Mesenchymal stem cell (in vitro differentiated cells and primary cell): ENCODE data around the gene DNMT3L.
"Not testable (repeated sequence)": the region's sequence is repeated elsewhere in the genome, so short reads cannot be mapped to it uniquely, and the experiment has no call there.

Experiments used
- DNase-seq: peaks from one replicate; pipeline ENCODE4 v3.0.0-alpha.2; 2013
- H2AFZ ChIP-seq: one replicate; pipeline ENCODE4 v1.6.1; 2013; ENCODE audit warnings: low read depth, mild to moderate bottlenecking, control low read depth, inconsistent platforms, low read length, moderate library complexity
- H2AK5ac ChIP-seq: 2 replicates; pipeline ENCODE4 v1.6.1; 2013; ENCODE audit warnings: low read length, moderate library complexity, mild to moderate bottlenecking, inconsistent platforms; ENCODE audit not compliant: severe bottlenecking
- H2BK120ac ChIP-seq: one replicate; pipeline ENCODE4 v1.6.1; 2013; ENCODE audit warnings: low read depth, mild to moderate bottlenecking, inconsistent platforms, low read length, moderate library complexity
- H2BK12ac ChIP-seq, 2 experiments: one replicate each; pipeline ENCODE4 v1.6.1; 2013; ENCODE audit warnings: inconsistent platforms in 2 of 2, low read length in 2 of 2, mild to moderate bottlenecking in 2 of 2, moderate library complexity in 2 of 2, control low read depth in 1 of 2
- H2BK15ac ChIP-seq: one replicate; pipeline ENCODE4 v1.6.1; 2013; ENCODE audit warnings: mild to moderate bottlenecking, low read depth, inconsistent platforms; ENCODE audit not compliant: poor library complexity, severe bottlenecking
- H2BK5ac ChIP-seq: 2 replicates; pipeline ENCODE4 v1.6.1; 2013; ENCODE audit warnings: low read depth, mild to moderate bottlenecking, low read length, control low read depth, inconsistent platforms; ENCODE audit not compliant: poor library complexity, severe bottlenecking
- H3K14ac ChIP-seq, 2 experiments: one replicate each; pipeline ENCODE4 v1.6.1; 2013; ENCODE audit warnings: inconsistent platforms in 2 of 2, low read length in 2 of 2, control low read depth in 1 of 2, mild to moderate bottlenecking in 1 of 2, moderate library complexity in 1 of 2
- H3K18ac ChIP-seq, 2 experiments: one replicate each; pipeline ENCODE4 v1.6.1; 2013; ENCODE audit warnings: inconsistent platforms in 2 of 2, low read length in 2 of 2, control low read depth in 1 of 2, low read depth in 1 of 2, mild to moderate bottlenecking in 1 of 2
- H3K23ac ChIP-seq, 2 experiments: one replicate each; pipeline ENCODE4 v1.6.1; 2013; ENCODE audit warnings: inconsistent platforms in 2 of 2, low read length in 2 of 2, mild to moderate bottlenecking in 2 of 2, moderate library complexity in 2 of 2, control low read depth in 1 of 2
- H3K27ac ChIP-seq: 2 replicates; pipeline ENCODE4 v1.5.1; 2013; ENCODE audit warnings: mild to moderate bottlenecking, moderate library complexity, low read length, control low read depth, inconsistent platforms; ENCODE audit not compliant: poor library complexity, severe bottlenecking
- H3K27me3 ChIP-seq, 2 experiments: 2 replicates each; pipeline versions ENCODE4 v1.6.1 to v1.7.0; 2013; ENCODE audit warnings: low read length in 2 of 2, mild to moderate bottlenecking in 2 of 2, moderate library complexity in 2 of 2, control low read depth in 1 of 2, inconsistent platforms in 1 of 2; ENCODE audit not compliant: control insufficient read depth in 1 of 2, insufficient read depth in 1 of 2
- H3K36me3 ChIP-seq, 2 experiments: 2 replicates each; pipeline versions ENCODE4 v1.6.1 to v1.7.0; 2013; ENCODE audit warnings: low read length in 2 of 2, control low read depth in 1 of 2, inconsistent platforms in 1 of 2, low read depth in 1 of 2, mild to moderate bottlenecking in 1 of 2; ENCODE audit not compliant: insufficient read depth in 2 of 2, control insufficient read depth in 1 of 2
- H3K4ac ChIP-seq, 2 experiments: one replicate each; pipeline ENCODE4 v1.6.1; 2013; ENCODE audit warnings: inconsistent platforms in 2 of 2, low read length in 2 of 2, mild to moderate bottlenecking in 2 of 2, moderate library complexity in 2 of 2, control low read depth in 1 of 2, low read depth in 1 of 2
- H3K4me1 ChIP-seq: 2 replicates; pipeline ENCODE4 v1.6.1; 2013; ENCODE audit warnings: low read depth, low read length, control low read depth; ENCODE audit not compliant: control insufficient read depth, insufficient read depth
- H3K4me2 ChIP-seq: 2 replicates; pipeline ENCODE4 v1.6.1; 2013; ENCODE audit warnings: low read length, mild to moderate bottlenecking, inconsistent platforms; ENCODE audit not compliant: poor library complexity, severe bottlenecking
- H3K4me3 ChIP-seq, 2 experiments: 2 replicates each; pipeline versions ENCODE4 v1.5.1 to v1.7.0; 2013; ENCODE audit warnings: low read length in 2 of 2, mild to moderate bottlenecking in 2 of 2, control low read depth in 1 of 2, low read depth in 1 of 2; ENCODE audit not compliant: insufficient read depth in 1 of 2
- H3K79me1 ChIP-seq: replicated peaks from 2 replicates; pipeline ENCODE4 v1.6.1; 2013; ENCODE audit warnings: mild to moderate bottlenecking, control low read depth, low read length, inconsistent platforms; ENCODE audit not compliant: poor library complexity, severe bottlenecking
- H3K9ac ChIP-seq: 2 replicates; pipeline ENCODE4 v1.7.0; 2013; ENCODE audit warnings: mild to moderate bottlenecking, low read length, moderate library complexity
- H3K9me3 ChIP-seq: 2 replicates; pipeline ENCODE4 v1.7.0; 2013; ENCODE audit warnings: mild to moderate bottlenecking, low read length; ENCODE audit not compliant: control insufficient read depth
- H4K8ac ChIP-seq: one replicate; pipeline ENCODE4 v1.6.1; 2013; ENCODE audit warnings: inconsistent platforms, mild to moderate bottlenecking, low read length, moderate library complexity
- H4K91ac ChIP-seq: one replicate; pipeline ENCODE4 v1.6.1; 2013; ENCODE audit warnings: mild to moderate bottlenecking, low read length, inconsistent platforms
- WGBS: methylation state at CpG from one replicate; pipeline ENCODE4 v1.1.7; 2013; ENCODE audit warnings: mixed read lengths; 5-methylcytosine and 5-hydroxymethylcytosine counted together

Gene DNMT3L

GRCh38 chr21:44285138-44285992, 23.7 kb upstream of the DNMT3L start, which contains the start of gene AIRE:
Gene AIRE (plus strand): TSS chr21:44285876. CDS start chr21:44286007, 131 bp downstream.
- Histone ChIP-seq H3K27me3 (peaks cover 57 to 62% of the 10 kb centered on the region in 2 experiments), H2AK5ac (no peak within 1 kb of the TSS), H3K36me3 (no peaks in the 10 kb centered on the region), H3K79me1 (no peaks in the 10 kb centered on the region), H3K9ac (no peak within 1 kb of the TSS), H3K23ac (no peak within 1 kb of the TSS), H2BK120ac (no peak within 1 kb of the TSS), H3K9me3 (no peaks in the 10 kb centered on the region), H2BK15ac (no peak within 1 kb of the TSS), H4K91ac (no peak within 1 kb of the TSS), H3K14ac (no peak within 1 kb of the TSS), H3K4me2 (no peak within 1 kb of the TSS), H4K8ac (peak within 1 kb of the TSS; percentile 27), H3K4me1 (peaks cover 8% of the 10 kb centered on the region), H3K27ac (no peak within 1 kb of the TSS), H2AFZ (no peak within 1 kb of the TSS), H2BK5ac (no peak within 1 kb of the TSS), H3K4me3 (no peak within 1 kb of the TSS), H3K18ac (peak within 1 kb of the TSS in 1 of 2 experiments; percentile 55), H2BK12ac (no peak within 1 kb of the TSS), H3K4ac (no peak within 1 kb of the TSS)
- WGBS, result 23% methylated on average over 43 of the region's 56 CpGs
- peak; percentile 57 for DNase-seq

GRCh38 chr21:44283948-44284347, 22.3 kb upstream of the DNMT3L start:
- H3K36me3 ChIP-seq, result no peaks in the 10 kb centered on the region
- WGBS, result 69% methylated on average over 11 of the region's 11 CpGs
- no peak overlapping the region for H3K9ac ChIP-seq
- H3K27ac ChIP-seq, result no peak overlapping the region
- no peak overlapping the region for H3K4ac ChIP-seq
- H3K27me3 ChIP-seq, result peaks cover 54 to 63% of the 10 kb centered on the region in 2 experiments
- no peak overlapping the region for H3K4me2 ChIP-seq
- no peak overlapping the region for H2BK5ac ChIP-seq
- DNase-seq, result no peak
- H3K9me3 ChIP-seq, result no peaks in the 10 kb centered on the region
- no peak overlapping the region for H2BK15ac ChIP-seq
- H3K4me1 ChIP-seq, result peaks cover 11% of the 10 kb centered on the region
- no peak overlapping the region for H3K14ac ChIP-seq
- H2BK120ac ChIP-seq, result no peak overlapping the region
- H2AFZ ChIP-seq, result no peak overlapping the region
- no peak overlapping the region for H2BK12ac ChIP-seq
- no peaks in the 10 kb centered on the region for H3K79me1 ChIP-seq
- no peak overlapping the region for H3K23ac ChIP-seq
- H4K8ac ChIP-seq, result no peak overlapping the region
- no peak overlapping the region for H4K91ac ChIP-seq
- no peak overlapping the region for H2AK5ac ChIP-seq
- no peak overlapping the region for H3K18ac ChIP-seq
- H3K4me3 ChIP-seq, result no peak overlapping the region

GRCh38 chr21:44283211-44283785, 21.6 kb upstream of the DNMT3L start:
- H3K14ac ChIP-seq, H3K4ac ChIP-seq, H2BK15ac ChIP-seq, H3K4me2 ChIP-seq, H2AK5ac ChIP-seq, H3K18ac ChIP-seq, H2AFZ ChIP-seq, DNase-seq, H3K9ac ChIP-seq, H3K9me3 ChIP-seq, H2BK120ac ChIP-seq, H3K27ac ChIP-seq, H3K4me3 ChIP-seq, H4K91ac ChIP-seq, H4K8ac ChIP-seq, H3K79me1 ChIP-seq, H3K23ac ChIP-seq, H2BK5ac ChIP-seq, H2BK12ac ChIP-seq, H3K36me3 ChIP-seq: not testable (repeated sequence)
- 20% methylated on average over 7 of the region's 11 CpGs for WGBS
- Histone ChIP-seq H3K4me1 (peaks cover 11% of the 10 kb centered on the region), H3K27me3 (peaks cover 49 to 59% of the 10 kb centered on the region in 2 experiments)

GRCh38 chr21:44282370-44282769, 20.7 kb upstream of the DNMT3L start:
- Histone ChIP-seq H3K27me3 (peaks cover 40 to 49% of the 10 kb centered on the region in 2 experiments), H3K4ac (no peak overlapping the region), H3K4me2 (no peak overlapping the region), H2BK15ac (no peak overlapping the region), H4K8ac (no peak overlapping the region), H3K9ac (no peak overlapping the region), H2BK120ac (no peak overlapping the region), H2BK12ac (no peak overlapping the region), H4K91ac (no peak overlapping the region), H3K23ac (no peak overlapping the region), H2BK5ac (no peak overlapping the region), H3K9me3 (no peaks in the 10 kb centered on the region), H3K18ac (no peak overlapping the region), H3K36me3 (no peaks in the 10 kb centered on the region), H2AFZ (no peak overlapping the region), H3K79me1 (no peaks in the 10 kb centered on the region), H3K27ac (no peak overlapping the region), H3K4me3 (no peak overlapping the region), H3K14ac (no peak overlapping the region), H2AK5ac (no peak overlapping the region), H3K4me1 (peaks cover 11% of the 10 kb centered on the region)
- WGBS, result 86% methylated on average over 9 of the region's 9 CpGs
- no peak for DNase-seq
